BE2C (cell line): ENCODE measurements around the gene IQCH.

Experiments used
- DNase-seq: peaks from one replicate; pipeline ENCODE4 v3.0.0-alpha.2; 2020
- H3K27me3 ChIP-seq: fragments of 250-450 bp; sonication (Bioruptor Pico); 2 replicates; pipeline ENCODE4 v1.5.1; 2020; ENCODE audit warnings: mild to moderate bottlenecking
- H3K36me3 ChIP-seq: fragments of 250-450 bp; sonication (Bioruptor Pico); 2 replicates; pipeline ENCODE4 v1.5.1; 2020; ENCODE audit warnings: mild to moderate bottlenecking
- H3K4me1 ChIP-seq: fragments of 250-450 bp; sonication (Bioruptor Pico); 2 replicates; pipeline ENCODE4 v1.5.1; 2020
- H3K4me3 ChIP-seq: 2 replicates; pipeline ENCODE4 v1.5.1; 2011; ENCODE audit warnings: low read depth, low read length
- H3K9me3 ChIP-seq: fragments of 250-450 bp; sonication (Bioruptor Pico); 2 replicates; pipeline ENCODE4 v1.5.1; 2020
- CTCF ChIP-seq: IDR thresholded peaks from 2 replicates; pipeline ENCODE4 v1.5.1; 2012; ENCODE audit warnings: mild to moderate bottlenecking, low read depth, low read length

The IQCH gene

GRCh38 chr15:67341539-67341938 is 87.0 kb downstream of the IQCH start:
- Histone ChIP-seq H3K4me1 (peaks cover 3% of the 10 kb centered on the region; the same call in 1 of the 2 replicates), H3K4me3 (no peak overlapping the region), H3K27me3 (no peaks in the 10 kb centered on the region), H3K9me3 (no peaks in the 10 kb centered on the region), H3K36me3 (no peaks in the 10 kb centered on the region)
- TF ChIP-seq CTCF, result no peak
- DNase-seq, result no peak

- Histone ChIP-seq H3K27me3 (no peaks in the 10 kb centered on the region), H3K4me3 (no peak overlapping the region), H3K9me3 (no peaks in the 10 kb centered on the region), H3K4me1 (peaks cover 3% of the 10 kb centered on the region; the same call in 1 of the 2 replicates), H3K36me3 (no peaks in the 10 kb centered on the region)
- no peak for TF ChIP-seq CTCF
- no peak for DNase-seq
Observed at GRCh38 chr15:67343206-67343605, 88.6 kb downstream of the IQCH start.

- H3K4me1 ChIP-seq, result no peaks in the 10 kb centered on the region
- H3K9me3 ChIP-seq, result no peaks in the 10 kb centered on the region
- DNase-seq, result no peak
- H3K4me3 ChIP-seq, result no peak overlapping the region
- H3K27me3 ChIP-seq, result no peaks in the 10 kb centered on the region
- TF ChIP-seq CTCF, result no peak
- no peaks in the 10 kb centered on the region for H3K36me3 ChIP-seq
Observed at GRCh38 chr15:67349634-67350033, 95.0 kb downstream of the IQCH start.

- no peak for DNase-seq
- no peaks in the 10 kb centered on the region for H3K4me1 ChIP-seq
- no peak for TF ChIP-seq CTCF
- no peaks in the 10 kb centered on the region for H3K9me3 ChIP-seq
- H3K36me3 ChIP-seq, result no peaks in the 10 kb centered on the region
- no peak overlapping the region for H3K4me3 ChIP-seq
- no peaks in the 10 kb centered on the region for H3K27me3 ChIP-seq
Observed at GRCh38 chr15:67350042-67350441, 95.5 kb downstream of the IQCH start.

- H3K4me1 ChIP-seq, result no peaks in the 10 kb centered on the region
- no peak overlapping the region for H3K4me3 ChIP-seq
- no peak for TF ChIP-seq CTCF
- no peaks in the 10 kb centered on the region for H3K9me3 ChIP-seq
- H3K36me3 ChIP-seq, result no peaks in the 10 kb centered on the region
- no peak for DNase-seq
- no peaks in the 10 kb centered on the region for H3K27me3 ChIP-seq
Observed at GRCh38 chr15:67358391-67358790, 103.8 kb downstream of the IQCH start.

GRCh38 chr15:67358812-67359211 is 104.2 kb downstream of the IQCH start:
- Histone ChIP-seq H3K4me3 (no peak overlapping the region), H3K36me3 (no peaks in the 10 kb centered on the region), H3K27me3 (no peaks in the 10 kb centered on the region), H3K4me1 (no peaks in the 10 kb centered on the region), H3K9me3 (no peaks in the 10 kb centered on the region)
- TF ChIP-seq CTCF, result no peak
- no peak for DNase-seq
